Renal cortex interstitium (tissue), 15 donors: ENCODE results near the gene KRTAP26-1. TPM values are rescaled to one million over a fixed set of nuclear protein-coding genes. Genes with fewer than 3 reads are reported as not detected.

Source experiments
- DNase-seq, 11 donors: peaks; one replicate each; pipeline ENCODE4 v3.0.0-alpha.2; 2013; ENCODE audit warnings: low read depth in 9 of 11, low spot score in 4 of 11; ENCODE audit errors: extremely low read depth in 1 of 11
- long read RNA-seq, 16 experiments: transcript quantifications; one replicate each; lab custom pipeline, GENCODE V29; 2026
- polyA plus RNA-seq, 3 donors: library from polyadenylated mRNA; unstranded; fragments of 120-200 nt; gene quantifications; one replicate each; pipeline ENCODE4 v1.2.1, GENCODE V29; 2013; ENCODE audit not compliant: insufficient read length in 3 of 3

Gene KRTAP26-1, protein sequence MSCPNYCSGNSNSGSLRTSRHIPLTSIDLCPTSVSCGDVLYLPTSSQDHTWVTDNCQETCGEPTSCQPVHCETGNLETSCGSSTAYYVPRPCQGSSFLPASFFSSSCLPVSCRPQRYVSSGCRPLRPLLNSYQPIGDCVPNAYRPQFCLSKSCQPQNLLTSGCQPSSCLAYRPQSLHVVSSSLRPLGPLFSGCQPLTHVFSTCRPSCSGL
- not detected for polyA plus RNA-seq
- long read RNA-seq, donor 1 = 0 reads
- long read RNA-seq, donor 2 = 0 reads
- long read RNA-seq, donor 3 = 0 reads
- long read RNA-seq, donor 4 = 0 reads
- long read RNA-seq, donor 5 = 0 reads
- long read RNA-seq, donor 6 = 0 reads
- long read RNA-seq, donor 7 = 0 reads
- long read RNA-seq, donor 8 = 0 reads
- long read RNA-seq, donor 9 = 0 reads
- long read RNA-seq, donor 10 = 0 reads
- long read RNA-seq, donor 11 = 0 reads
- long read RNA-seq, donor 12 = 0 reads
- long read RNA-seq, donor 13 = 0 reads
- long read RNA-seq, donor 14 = 0 reads
- long read RNA-seq, donor 15 = 0 reads
- long read RNA-seq, donor 16 = 0 reads

- DNase-seq = no peak
Observed at GRCh38 chr21:30320215-30320614, at the start of gene KRTAP26-1. TSS of gene KRTAP26-1 (minus strand) at chr21:30320315. CDS start at chr21:30320035, 280 bp downstream.

DNA sequence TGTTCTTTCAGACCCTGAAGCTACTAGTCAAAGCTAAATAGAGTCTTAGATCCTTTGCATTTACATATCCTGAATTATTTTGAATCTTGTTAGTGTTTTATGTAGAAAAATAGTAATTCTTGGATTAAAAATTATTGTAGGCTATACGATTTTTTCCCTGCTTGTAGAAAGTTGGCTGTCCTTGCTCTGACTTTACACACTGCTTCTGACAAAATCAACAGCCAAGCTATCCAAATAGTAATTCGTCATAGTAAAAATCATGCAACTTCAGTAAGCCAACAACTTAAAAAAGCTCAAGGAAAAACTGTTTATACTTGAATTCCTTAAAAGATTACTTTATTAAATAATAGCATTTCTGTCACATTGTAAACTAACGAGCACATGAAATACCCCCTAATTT, 35.8 kb upstream of the KRTAP26-1 start:
- no peak for DNase-seq

DNA sequence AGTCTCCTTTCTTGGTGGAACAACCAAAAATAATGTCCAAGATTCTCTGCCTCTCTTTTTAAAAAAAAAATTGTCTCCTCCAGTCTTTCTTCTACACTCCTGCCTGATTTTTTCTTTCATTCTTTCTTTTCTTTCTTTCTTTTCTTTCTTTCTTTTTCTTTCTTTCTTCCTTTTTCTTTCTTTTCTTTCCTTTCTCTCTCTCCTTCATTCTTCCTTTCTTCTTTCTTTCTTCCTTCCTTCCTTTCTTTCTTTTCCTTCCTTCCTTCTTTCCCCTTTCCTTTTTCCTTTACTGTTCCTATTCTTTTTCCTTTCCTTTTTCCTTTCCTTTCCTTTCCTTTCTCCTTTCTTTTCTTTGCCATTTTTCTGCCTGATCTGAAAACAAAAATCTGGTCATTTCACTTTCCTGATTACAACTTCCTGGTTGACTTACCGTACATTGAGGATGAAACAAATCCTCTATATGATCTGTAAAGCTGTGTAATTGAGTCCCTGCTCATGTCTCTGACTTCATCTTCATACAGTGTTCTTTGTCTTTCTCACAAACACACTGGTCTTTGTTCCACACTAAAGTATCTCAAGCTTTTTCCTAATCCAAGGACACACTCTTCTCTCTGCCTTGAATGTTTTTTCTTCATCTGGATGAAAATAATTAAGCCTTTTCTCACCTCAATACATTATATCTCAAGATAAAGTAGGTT, 34.3 kb upstream of the KRTAP26-1 start:
- no peak for DNase-seq

DNA sequence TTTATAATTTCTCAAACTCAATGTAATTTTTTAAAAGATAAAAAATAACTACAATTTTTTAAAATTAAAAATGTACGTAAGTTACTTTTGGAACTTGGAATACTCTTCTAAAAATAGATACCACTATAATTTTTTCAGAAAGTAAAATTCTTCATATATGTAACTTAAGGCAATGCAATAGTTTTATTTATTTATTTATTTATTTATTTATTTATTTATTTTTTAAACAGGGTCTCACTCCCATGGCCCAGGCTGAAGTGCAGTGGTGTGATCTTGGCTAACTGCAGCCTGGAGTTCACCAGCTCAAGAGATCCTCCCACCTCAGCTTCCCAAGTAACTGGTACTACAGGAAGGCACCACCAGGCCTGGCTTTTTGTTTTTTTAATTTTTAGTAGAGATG, 31.4 kb upstream of the KRTAP26-1 start:
- no peak for DNase-seq

DNA sequence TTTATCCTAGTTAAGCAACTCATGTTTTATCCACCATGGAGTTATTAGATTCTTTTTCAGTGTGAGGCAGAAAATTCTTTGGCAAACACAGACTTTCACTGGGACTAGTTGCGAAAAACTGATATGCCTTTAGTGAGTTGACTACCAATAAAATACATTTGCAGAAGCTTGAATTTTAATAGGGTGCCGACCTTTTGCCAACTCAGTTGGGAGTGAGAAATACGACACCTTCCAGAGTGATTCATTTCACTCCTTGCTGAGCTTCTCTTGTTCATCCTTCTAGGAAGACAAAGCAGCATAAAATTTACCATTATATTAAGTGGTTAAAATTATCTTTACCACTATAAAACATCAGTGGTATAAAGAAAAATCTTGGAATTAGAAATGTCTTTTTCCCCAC, 29.5 kb upstream of the KRTAP26-1 start:
- no peak for DNase-seq

DNA sequence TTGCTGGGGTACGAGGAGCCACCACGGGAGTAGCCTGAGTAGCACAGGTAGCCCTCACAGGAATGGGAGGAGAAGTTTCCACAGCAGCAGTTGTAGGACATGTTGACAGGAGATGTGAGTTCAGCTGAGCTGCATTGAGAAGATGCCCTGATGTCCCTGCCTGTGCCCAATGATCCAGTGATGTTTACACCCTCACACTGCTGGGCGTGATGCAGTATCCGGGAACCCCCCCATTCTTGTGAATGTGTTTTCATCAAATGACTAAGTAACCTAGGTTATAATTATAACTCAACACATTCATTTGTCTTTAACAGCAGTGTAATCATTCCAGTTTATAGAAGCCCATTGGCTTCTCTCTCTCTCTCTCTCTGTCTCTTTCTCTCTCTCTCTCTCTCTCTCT, 28.4 kb upstream of the KRTAP26-1 start, which contains the start of gene KRTAP23-1:
KRTAP23-1 (minus strand) TSS at position 101 of the 400 bp plus-strand sequence; CDS start at position 101, 0 bp downstream.
- no peak for DNase-seq

GRCh38 chr21:30345014-30345413, 24.9 kb upstream of the KRTAP26-1 start:
- DNase-seq = no peak

DNA sequence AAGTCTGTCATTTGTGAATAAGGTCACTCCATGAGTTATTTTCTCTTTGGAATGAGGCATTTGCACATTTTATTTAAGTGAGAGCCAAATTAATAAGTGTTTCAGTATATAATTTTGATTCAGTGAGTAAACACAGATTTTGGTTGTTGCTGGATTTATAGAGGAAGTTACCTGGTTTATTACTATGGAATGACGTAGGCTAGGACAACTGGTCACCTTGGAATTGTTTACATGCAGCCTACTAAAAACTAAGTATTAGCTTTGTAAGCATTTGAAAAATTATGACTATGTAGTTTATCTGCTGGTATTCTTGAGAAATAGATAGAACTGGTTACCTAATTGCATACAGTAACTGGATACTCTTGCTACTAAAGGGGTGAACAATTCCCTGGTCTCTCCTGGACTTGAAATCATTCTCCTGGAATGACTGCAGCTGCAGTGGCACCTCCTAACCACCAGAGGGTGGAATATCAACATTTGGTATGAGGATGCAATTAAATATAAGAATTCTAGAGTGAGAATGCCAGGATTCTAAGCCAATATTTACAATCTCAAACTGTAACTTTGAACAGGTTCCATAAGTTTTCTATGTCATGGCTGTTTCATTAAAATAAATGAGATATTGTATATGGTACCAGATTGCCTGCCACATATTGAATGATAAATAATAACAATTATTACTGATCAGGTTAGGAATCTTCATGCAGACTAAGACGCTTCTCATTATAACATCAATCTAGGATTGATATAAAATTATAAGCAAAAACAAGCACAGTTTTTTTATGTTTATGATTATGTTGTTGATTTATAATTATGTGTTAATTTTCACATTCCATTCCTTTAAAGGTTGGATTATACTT, 20.8 kb upstream of the KRTAP26-1 start:
- peak in 8 of 11 donors; percentile 3 to 38 (median 20) for DNase-seq

DNA sequence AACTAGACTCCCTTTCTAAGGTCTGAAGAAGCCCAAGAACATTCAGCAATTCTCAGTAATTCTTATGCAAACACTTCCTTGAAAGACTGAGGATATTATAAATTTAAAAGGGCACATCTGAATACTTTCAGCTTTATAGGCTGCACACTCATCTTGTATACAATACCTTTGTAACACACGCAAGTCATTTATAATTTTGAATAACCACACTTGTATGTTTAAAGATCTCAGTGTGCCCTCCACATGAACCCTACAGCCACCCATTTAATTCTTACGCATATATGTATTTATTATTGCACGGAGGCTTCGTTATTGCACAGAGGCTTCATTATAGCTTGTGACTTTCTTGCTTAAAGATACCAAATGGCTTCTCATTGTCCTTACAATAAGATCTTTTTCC, 18.6 kb upstream of the KRTAP26-1 start:
- DNase-seq = no peak

DNA sequence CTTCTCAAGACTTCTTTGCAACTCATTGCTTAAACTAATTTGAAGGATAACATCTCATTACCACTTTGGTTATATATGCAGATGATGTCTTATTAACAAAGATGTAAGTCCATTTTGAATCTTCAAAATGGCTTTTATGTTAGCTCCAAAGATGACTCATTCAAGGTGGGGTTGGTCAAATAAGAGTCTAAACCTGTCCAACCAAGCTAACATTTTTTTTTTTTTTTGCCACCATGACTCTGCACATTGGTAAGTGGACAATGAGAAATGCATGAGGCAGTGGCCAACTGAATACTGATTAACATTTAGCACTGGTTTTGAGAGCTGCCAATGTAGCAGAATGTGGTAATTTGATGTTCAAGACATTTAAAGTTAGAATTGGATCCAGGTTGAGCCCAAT, 17.7 kb upstream of the KRTAP26-1 start:
- DNase-seq = no peak

- DNase-seq = no peak
Observed at GRCh38 chr21:30337276-30337744, 17.2 kb upstream of the KRTAP26-1 start, which contains the start of gene KRTAP27-1. TSS of gene KRTAP27-1 (minus strand) at chr21:30337694. CDS start at chr21:30337668, 26 bp downstream.

DNA sequence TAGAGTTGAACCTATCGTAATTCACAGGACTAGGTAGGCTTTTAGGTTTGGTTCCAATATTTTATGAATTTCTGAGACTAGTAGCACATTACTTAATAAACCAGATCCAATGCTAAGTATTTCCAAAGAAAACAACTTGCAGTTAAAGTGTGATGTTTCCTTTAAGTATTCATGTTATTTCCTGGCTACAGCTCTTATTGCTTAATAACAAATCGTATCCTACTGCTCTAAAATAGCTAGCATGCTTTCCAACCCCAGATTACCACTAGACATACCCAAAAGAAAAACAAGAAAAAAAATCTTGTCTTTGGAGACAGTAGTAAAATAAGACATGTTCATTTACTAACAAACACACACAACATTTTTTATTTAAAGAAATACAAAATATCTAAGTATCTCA, 16.5 kb upstream of the KRTAP26-1 start:
- DNase-seq = no peak

GRCh38 chr21:30333736-30334135, 13.6 kb upstream of the KRTAP26-1 start:
- DNase-seq = no peak

DNA sequence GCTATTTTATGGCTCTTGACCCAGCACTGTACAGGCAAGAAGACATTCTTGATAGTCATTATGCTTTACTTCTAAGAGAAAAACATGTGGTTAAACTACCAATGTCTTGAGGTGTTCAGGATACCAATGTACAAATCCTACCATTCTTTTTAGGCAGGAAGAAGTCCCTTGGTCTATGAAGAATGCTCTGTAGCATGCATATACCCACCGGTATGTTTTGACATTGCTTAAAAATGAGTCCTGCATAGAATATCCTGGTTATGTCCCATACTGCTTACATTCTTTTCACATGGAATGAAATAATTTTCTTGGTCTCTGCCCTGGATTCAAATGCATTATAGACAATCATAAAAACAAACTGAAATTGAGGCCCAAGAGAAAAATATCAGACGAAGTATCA, 12.6 kb upstream of the KRTAP26-1 start:
- no peak for DNase-seq

- no peak for DNase-seq
Observed at GRCh38 chr21:30329203-30329875, 9.2 kb upstream of the KRTAP26-1 start.

DNA sequence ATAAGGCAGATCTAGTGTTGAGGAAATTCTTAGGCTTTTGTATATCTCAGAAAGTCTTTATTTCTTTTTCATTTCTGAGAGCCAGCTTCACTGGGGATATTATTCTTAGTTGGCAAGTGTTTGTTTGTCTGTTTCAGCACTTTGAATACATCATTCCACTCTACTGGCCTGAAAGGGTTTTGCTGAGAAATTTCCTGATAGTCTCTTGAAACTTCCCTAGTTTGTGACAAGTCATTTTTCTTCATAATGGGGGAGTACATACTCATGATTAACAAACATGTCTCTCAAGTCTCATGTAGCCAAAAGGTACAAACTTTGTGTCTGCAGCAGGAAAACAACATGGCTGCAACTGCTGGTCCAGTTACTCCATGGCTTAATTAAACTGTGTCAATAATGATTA, 6.3 kb upstream of the KRTAP26-1 start:
- no peak for DNase-seq

DNA sequence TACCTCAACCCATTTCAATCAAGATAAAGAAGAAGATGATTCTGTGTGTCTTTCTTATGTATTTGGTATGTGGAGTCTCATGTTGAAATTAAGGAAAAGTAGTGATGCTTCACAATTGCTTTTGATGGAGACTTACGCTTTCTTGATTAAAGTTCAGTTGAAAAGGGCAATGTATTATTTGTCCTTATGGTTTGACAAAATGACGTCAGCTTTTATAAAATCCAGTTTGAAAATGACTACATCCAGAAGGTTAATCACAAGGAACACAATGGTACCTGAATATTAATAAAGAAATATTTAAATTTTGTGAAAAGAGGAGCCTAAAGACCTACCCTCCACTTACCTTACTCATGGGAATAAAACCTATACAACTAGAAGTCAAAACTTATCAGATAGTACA, 4.4 kb downstream of the KRTAP26-1 start:
- DNase-seq = no peak

DNA sequence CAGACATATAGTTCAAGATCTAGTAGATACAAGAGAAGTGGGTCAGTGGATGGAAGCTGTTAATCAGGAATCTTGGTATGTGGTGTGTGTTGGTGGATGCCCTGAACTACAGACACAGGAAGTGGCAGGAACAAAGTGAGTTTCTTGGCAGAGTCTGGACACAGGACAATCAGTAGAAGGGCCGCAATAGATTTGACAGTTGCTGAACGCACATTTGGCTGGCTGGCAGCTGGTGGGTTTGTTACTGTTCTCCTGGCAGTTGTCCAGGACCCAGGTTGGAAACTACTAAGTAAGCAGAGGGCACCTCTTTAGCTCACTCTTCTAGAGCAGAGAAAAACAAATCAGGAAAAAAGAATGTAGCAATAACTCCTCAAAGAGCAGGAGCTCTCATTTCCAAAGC, 13.2 kb downstream of the KRTAP26-1 start:
- no peak for DNase-seq
